PFSK-1 (cell line): ENCODE data around the gene FPR1.

Experiments used
- FOXP2 ChIP-seq: optimal IDR thresholded peaks from 2 replicates; pipeline ENCODE3; 2011; ENCODE audit warnings: borderline replicate concordance, control low read depth, inconsistent platforms; ENCODE audit not compliant: insufficient read depth; ENCODE audit errors: extremely low read length, extremely low read depth
- POLR2AphosphoS5 ChIP-seq: IDR thresholded peaks from 2 replicates; pipeline ENCODE4 v1.6.1; 2012; ENCODE audit warnings: low read depth, mild to moderate bottlenecking, control low read depth, low read length, moderate library complexity
- REST ChIP-seq, 2 experiments: IDR thresholded peaks; 2 replicates each; pipeline versions ENCODE4 v1.6.1 to v1.8.0; 2011 to 2012; ENCODE audit warnings: low read depth in 2 of 2, low read length in 2 of 2, control low read depth in 1 of 2, inconsistent platforms in 1 of 2, mild to moderate bottlenecking in 1 of 2, moderate library complexity in 1 of 2; ENCODE audit not compliant: insufficient read depth in 1 of 2
- SIN3A ChIP-seq: IDR thresholded peaks from 2 replicates; pipeline ENCODE4 v1.6.1; 2012; ENCODE audit warnings: mild to moderate bottlenecking, low read length, moderate library complexity, borderline replicate concordance; ENCODE audit not compliant: insufficient read depth
- TAF1 ChIP-seq: IDR thresholded peaks from 2 replicates; pipeline ENCODE4 v1.6.1; 2012; ENCODE audit warnings: low read length, control low read depth, borderline replicate concordance; ENCODE audit not compliant: insufficient read depth

GRCh38 chr19:51696606-51697005, 55.1 kb downstream of the FPR1 start:
- no peak for TF ChIP-seq POLR2AphosphoS5
- TF ChIP-seq FOXP2 = no peak
- TF ChIP-seq TAF1 = no peak
- no peak for TF ChIP-seq REST (IDR thresholded peaks at IDR 0.05; ENCODE audit: insufficient read depth in 1 of 2, low read depth in 2 of 2, low read length in 2 of 2)
- TF ChIP-seq SIN3A = no peak
